Measurements from ENCODE around the gene DDX50.
"Not testable (repeated sequence)": the region's sequence is repeated elsewhere in the genome, so short reads cannot be mapped to it uniquely, and the experiment has no call there.

DNA sequence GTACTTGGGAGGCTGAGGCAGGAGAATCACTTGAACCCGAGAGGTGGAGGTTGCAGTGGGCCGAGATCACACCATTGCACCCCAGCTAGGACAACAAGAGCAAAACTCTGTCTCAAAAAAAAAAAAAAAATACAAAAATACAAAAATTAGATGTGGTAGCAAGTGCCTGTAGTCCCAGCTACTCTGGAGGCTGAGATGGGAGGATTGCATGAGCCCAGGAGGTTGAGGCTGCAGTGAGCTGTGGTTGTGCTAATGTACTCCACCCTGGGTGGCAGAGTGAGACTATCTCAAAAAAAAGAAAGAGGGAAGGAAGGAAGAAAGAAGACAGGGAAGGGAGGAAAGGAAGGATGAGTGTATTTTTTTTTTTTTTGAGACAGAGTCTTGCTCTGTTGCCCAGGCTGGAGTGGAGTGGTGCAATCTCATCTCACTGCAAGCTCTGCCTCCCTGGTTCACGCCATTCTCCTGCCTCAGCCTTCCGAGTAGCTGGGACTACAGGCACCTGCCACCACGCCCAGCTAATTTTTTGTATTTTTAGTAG, 74.9 kb downstream of the DDX50 start:
- TF ChIP-seq, protein P1, sequence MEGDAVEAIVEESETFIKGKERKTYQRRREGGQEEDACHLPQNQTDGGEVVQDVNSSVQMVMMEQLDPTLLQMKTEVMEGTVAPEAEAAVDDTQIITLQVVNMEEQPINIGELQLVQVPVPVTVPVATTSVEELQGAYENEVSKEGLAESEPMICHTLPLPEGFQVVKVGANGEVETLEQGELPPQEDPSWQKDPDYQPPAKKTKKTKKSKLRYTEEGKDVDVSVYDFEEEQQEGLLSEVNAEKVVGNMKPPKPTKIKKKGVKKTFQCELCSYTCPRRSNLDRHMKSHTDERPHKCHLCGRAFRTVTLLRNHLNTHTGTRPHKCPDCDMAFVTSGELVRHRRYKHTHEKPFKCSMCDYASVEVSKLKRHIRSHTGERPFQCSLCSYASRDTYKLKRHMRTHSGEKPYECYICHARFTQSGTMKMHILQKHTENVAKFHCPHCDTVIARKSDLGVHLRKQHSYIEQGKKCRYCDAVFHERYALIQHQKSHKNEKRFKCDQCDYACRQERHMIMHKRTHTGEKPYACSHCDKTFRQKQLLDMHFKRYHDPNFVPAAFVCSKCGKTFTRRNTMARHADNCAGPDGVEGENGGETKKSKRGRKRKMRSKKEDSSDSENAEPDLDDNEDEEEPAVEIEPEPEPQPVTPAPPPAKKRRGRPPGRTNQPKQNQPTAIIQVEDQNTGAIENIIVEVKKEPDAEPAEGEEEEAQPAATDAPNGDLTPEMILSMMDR (IDR thresholded peaks at IDR 0.05) = not testable (repeated sequence)
- TF ChIP-seq POLR2A, POLR2AphosphoS5, EP300 (IDR thresholded peaks at IDR 0.05): not testable (repeated sequence)
